Measurements from ENCODE around the gene GPI.
"Not testable (repeated sequence)": the region's sequence is repeated elsewhere in the genome, so short reads cannot be mapped to it uniquely, and the experiment has no call there.

Gene GPI

DNA sequence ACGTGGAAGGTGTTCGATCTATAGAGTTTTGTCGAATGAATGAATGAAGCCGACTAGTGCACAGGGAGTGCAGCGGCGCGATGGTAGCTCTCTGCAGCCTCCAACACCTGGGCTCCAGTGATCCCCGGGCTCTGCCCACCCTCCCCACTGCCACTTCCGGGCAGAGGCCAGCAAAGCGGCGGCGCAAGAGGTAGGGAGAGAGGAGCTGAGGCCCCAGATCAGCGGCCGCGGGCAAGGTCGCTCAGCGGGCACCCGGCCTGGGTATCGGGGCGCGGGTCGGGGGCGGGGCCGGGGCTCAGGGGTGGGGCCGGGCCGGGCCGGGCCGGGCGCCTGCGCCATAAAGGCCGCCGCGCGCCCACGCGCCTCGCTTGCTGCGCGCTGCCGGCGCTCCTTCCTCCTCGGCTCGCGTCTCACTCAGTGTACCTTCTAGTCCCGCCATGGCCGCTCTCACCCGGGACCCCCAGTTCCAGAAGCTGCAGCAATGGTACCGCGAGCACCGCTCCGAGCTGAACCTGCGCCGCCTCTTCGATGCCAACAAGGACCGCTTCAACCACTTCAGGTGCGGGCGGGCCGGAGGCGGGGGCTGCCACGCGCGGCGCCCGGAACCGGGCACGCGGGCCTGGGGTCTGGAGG lies at the start of gene GPI:
TSS of gene GPI (plus strand) at position 367 of the 633 bp plus-strand sequence. CDS start at position 438, 71 bp downstream.
- peak; percentile 67 for DNase-seq (ENCODE audit: low spot score)

DNA sequence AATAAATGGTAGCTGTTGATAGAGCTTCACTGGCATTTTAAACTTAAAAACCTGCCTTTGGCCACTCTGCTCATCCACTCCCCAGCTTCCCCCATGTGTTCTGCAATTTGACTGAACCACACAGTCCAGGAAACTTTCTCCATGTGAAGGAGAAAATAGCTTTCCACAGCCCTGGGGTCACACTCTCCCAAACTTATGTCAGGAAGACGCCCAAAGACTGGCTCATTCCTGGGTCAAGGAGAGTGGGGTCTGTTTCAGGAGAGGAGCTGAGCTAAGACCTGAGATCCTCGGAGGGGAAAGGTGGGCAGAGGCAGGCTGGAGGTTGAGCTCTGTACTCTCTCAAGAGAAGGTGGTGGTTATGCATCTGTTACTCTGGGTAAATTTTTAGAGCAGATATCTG lies 48.7 kb upstream of the GPI start:
- DNase-seq (ENCODE audit: low spot score) = no peak

DNA sequence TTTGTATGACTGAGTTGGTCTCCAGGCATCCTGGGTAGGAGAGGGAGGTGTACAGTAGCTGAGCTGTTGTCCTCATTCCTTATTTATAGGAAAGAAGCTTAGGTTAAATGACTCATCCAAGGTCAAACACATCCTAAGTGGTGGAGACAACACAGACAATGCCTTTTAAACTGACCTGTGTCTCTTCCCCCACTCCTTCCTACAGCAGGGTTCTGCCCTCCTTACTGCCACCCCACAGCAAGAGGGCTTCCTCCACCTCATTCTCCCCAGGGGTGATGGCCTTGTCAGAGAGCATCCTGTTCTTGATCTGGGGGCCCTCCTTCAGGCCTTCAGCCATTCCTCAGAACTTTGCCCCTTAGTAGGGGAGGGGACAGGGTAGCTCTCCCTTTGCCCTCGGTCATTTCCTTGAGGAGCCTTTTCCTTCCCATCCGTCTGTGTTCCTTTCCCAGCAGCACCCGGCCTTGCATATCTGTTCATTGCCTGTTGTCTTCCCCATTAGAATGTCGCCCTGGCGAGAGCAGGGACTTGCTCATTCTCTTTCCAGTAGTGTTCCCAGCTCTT lies 48.2 kb upstream of the GPI start:
- no peak for DNase-seq (ENCODE audit: low spot score)

DNA sequence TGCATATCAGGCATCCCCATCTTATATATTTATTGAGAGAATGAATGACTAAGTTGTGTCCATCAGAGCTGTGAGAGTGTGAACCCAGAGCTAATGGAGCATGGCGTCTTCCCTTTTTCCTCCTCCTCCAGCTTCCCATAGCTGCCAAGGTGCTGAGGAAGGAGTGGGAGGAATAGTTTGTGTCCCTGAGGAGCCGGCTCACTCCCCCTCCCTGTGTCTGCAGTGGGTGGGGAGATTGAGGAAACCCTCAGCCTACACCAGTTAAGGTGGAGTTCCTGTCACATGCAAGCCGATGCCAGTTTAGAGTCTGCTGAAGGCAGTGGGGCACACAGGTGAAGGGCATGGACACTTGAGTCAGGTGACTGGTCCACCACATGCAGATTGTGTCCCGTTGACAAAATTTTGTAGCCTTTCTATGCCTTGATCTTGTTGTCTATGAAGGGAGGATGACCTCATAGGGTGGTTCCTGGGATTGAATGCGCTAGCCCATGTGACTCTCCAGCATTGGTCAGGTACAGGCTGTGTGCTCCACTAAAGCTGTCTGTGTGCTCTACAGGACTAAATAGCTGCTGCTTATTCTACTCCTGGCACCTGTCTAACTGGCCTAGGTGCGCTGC lies 47.6 kb upstream of the GPI start:
- no peak for DNase-seq (ENCODE audit: low spot score)

DNA sequence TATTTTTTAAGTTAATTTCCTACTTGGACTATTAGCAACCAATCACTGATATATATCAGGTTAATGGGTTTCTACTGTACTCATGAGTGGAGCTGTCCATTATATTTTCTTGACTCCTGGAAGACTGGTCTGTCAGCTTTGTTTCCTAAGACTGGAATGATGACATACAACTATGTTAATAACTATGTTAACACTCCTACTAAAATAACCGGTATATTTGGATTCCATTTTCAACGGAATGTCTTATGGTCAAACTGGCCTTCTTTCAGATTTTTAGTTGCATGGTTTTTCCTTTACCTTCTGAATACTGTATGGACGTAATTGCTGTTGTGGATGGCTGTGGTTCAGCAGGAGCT lies 45.8 kb upstream of the GPI start:
- no peak for DNase-seq (ENCODE audit: low spot score)

DNA sequence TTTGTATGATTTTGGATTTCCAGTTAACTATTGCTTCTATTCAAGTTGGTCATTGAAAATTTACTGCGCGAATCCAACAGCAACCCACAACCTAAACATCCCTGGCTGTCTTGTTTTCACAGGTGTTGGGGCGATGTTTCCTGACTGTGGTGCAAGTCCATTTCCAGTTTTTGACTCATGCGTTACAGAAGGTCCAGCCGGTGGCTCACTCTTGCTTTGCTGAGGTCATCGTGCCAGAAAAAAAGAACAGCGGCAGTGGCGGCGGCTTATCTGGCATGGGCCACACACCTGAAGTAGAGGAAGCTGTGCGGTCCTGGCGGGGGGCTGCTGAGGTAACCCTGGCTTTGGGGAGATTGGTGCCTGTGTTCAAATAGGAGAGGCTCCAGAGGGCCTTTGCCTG lies 45.2 kb upstream of the GPI start:
- no peak for DNase-seq (ENCODE audit: low spot score)

DNA sequence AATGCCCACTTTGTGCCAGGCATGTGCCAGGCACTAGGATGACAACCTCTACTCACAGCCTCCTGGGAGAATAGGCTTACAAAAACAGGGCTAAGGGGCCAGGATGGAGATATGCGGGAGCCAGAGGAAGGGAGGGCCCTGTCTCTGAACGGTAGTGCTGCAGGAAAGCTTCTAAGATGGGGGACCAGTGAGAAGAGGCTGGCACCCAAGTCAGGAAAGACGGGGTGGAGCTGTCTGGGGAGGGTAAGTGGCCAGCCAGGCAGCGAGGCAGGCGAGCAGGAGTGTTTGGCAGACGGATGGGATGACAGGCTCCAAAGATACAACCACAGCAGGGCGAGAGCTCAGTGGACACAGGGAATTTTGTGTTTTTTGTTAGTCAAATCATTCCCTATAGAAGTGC lies 44.7 kb upstream of the GPI start:
- DNase-seq (ENCODE audit: low spot score) = no peak

DNA sequence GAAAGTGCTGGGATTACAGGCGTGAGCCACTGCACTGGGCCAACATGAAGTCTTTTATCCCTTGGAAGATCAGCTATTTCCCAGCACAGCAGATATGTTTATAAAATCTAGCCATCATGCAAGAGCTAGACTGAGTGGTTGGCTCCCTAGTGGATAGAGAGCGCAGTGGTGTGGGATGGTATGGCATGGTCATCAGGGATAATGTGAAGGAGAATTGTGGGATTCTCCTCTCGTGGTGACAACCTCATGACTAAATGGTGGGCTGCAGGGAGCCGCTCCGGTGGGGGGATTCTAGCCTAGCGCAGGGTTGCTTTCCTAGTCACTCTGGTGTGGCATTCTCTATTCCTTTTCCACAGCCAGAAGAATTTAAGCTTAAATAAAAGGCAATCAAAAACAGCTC lies 43.3 kb upstream of the GPI start:
- DNase-seq (ENCODE audit: low spot score) = no peak

DNA sequence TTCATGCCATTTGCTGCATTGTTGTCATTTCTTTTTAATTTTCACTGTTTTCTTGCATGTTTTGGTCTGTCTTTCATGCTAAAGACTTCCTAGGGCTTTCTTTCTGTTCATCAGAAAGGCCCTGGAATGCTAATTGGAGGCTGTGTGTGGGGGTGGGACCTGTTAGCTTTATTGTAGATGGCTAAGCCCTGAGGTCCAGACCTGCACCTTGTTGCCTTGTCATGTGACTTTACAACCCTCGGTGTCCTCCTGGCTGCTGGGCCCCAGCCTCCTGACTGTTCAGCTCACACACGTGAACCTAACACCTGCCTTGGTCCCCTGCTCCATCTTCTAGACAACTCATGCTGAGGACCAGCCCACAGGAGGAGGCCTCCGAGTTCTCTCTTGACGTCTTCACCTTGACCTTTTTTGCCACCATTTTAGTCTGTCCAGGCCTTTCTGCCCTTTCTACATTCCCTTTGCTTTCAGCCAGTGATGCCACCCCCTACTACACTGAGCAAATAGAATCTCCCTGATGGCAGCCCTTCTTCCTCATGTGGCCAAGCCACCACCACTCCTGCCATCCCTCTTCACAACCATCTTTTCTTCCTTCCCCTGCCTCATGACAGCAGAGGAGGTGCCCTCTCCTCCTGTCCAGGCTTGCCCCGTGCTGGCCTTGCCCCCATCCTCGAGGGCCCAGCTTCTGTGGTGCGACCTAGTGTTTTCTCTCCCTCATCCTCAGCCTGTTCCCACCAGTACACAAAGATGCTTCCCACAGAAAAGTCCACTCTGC lies 41.4 kb upstream of the GPI start:
- no peak for DNase-seq (ENCODE audit: low spot score)

DNA sequence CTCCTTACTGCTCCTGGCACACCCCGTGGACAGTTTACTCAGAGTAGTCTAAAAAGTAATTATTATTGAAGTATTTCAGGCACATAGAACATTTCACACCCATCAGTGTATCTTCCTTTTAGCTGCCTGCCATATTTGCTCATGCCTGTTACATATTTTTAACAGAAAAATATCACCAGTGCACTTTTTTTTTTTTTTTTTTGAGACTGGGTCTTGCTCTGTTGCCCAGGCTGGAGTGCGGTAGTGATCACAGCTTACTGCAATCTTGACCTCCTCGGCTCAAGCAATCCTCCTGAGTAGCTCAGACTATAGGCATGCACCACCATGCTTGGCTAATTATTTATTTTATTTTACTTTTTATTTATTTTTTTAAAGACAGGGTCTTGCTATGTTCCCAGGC lies 40.7 kb upstream of the GPI start:
- DNase-seq (ENCODE audit: low spot score) = no peak

DNA sequence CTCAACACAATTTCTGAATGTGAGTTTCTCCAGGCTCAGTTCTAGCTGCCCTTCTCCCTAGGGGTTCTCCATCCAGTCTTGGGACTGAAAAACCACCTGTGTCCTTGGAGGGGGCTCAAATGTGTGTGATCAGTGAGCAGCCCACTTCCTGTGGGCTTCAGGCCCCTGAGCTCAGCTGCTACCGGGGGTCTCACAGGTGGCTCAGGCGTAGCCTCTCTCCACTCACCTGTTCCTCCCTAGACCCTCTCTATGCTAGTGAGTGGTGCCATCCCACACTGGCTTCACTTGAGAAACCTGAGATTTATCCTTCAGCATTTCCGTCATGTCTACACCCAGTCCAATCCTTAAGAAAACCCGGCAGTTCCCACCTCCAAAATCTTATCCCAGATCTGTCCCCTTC lies 39.8 kb upstream of the GPI start:
- no peak for DNase-seq (ENCODE audit: low spot score)

DNA sequence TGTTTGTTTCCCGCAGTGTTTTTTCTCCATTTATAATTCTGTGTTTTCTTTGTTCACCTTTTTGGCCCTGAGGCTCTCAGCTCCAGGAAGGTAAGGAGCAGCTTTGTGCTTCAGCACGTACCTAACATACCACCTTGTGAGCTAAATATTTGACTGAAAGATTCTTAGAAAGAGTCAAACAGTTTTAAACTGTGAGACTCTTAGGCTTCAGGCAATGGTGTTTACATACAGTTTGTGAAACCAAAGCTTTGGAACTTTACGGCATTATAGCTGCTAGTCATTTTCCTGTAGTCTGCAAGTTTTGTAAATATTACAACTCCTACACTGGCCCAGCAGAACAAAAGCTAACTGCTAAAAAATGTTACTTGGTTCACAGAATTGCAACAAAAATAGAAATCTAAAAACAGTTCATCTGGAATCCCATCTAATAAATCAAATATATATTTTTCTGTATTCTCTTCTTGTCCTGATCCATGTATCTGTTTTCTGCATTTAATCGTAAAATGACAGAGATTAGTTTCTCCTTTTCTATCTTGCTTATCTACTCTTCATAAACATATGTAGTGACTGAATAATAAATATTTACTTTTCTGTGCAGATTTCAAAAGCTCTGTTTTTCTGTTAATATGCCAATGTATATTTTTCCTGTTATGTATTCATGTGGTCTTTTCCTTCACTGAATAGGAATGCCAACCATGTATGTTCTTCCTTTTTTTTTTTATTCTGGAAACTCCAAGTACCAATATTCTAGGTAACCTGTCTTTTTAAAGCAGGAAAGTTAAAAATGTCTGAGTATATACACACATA lies 38.8 kb upstream of the GPI start:
- no peak for DNase-seq (ENCODE audit: low spot score)

DNA sequence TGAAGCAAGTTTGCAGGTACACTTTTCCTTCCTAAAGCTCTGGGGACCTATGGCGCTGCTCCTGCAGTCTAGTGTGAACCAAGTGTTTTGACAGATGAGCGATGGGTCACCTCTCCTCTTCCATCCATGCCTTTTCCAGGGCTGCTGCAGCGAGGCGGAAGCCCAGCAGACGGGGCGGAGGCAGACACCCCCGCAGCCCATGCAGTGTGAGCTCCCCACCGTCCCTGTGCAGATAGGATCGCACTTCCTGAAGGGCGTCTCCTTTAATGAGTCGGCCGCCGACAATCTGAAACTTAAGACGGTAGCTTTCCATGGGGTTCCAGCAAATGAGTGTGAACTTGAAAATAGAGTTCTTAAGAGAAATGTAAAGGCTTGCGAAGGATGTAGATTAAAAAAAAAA lies 37.1 kb upstream of the GPI start:
- no peak for DNase-seq (ENCODE audit: low spot score)

DNA sequence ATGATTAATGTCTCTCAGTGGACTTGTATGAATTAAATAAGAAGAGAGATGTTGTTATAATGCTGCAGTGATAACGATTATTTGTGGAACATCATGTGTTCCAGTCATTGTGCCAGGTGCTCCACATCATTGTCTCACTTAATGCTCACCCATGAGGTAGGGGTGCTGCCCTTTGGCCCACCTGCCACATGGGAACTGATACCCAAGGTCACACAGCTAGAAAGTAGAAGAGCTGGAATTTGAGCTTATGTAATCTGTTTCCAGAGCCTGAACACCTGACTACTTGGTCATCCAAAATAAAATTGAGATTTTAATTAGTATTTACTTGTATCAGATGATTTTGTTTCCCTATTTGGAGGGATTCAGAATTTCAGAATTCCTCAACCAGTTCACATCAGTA lies 36.0 kb upstream of the GPI start:
- no peak for DNase-seq (ENCODE audit: low spot score)

DNA sequence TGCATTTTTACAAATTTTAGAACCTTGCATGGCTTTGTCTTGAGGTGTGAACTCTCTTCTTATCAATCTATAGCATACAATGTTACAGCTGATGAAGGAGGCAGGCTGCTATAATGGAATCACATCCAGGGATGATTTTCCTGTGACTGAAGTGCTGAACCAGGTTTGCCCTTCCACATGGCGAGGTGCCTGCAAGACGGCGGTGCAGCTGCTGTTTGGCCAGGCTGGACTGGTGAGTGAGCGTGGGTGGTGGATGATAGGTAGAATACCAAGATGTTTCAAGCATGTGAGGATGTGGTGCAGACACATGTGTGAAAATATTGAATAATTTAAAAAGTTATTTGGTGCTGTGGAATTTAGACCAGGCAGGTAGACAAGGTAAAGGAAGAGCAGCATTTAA lies 34.9 kb upstream of the GPI start:
- DNase-seq (ENCODE audit: low spot score) = no peak

DNA sequence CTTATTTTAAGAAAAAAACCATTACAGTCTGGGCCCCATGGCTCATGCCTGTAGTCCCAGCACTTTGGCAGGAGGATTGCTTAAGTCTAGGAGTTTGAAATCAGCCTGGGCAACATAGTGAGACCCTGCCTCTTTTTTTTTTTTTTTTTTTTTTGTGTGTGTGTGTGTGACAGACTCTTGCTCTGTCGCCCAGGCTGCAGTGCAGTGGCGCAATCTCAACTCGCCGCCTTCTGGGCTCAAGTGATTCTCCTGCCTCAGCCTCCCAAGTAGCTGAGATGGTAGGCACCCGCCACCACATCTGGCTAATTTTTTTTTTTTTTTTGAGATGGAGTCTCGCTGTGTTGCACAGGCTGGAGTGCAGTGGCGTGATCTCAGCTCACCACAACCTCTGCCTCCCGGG lies 34.4 kb upstream of the GPI start:
- not testable (repeated sequence) for DNase-seq (ENCODE audit: low spot score)

DNA sequence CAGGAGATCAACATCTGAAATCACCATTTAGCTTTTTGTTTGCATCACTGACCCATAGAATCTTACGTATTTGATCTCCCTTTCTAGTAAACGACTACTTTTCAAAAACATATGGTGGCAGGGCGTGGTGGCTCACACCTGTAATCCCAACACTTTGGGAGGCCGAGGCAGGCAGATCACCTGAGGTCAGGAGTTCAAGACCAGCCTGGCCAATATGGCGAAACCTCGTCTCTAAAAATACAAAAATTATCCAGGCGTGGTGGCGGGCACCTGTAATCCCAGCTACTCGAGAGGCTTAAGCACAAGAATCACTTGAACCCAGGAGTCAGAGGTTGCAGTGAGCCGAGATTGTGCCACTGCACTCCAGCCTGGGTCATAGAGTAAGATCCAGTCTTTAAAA lies 33.4 kb upstream of the GPI start:
- DNase-seq (ENCODE audit: low spot score) = not testable (repeated sequence)

DNA sequence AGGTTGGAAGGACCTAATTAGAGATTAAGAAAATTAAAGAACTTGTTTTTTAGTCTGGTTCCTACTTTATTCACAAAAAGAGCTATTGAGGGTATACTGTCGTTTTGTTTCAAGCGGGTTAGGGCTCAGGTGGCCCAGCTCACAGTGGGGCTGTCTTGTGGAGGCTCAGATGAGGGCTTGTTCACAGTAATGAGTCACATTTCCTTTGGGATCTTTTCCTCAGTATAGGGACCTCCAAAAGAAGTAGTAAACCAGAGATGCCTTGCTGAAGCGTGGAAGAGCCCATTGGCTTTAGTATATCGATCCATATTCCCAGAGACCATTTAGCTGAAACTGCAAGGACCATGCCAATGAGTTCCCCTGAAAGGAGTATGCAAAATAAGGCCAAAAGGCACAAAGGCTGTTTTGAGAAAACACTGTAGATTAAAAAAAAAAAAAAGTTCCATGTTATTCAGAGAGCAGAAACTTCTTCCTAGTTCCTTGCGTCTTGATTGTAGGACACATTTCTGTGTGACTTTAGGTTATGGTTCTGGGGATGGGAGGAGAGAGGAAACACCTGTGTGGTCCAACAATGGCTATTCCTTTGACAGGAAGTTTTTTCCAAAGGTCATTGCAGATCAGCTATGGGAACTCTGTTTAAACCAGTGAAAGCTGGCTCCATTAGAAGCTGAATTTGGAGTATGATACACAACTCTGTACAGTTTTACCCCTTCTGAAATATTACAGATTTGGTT lies 32.8 kb upstream of the GPI start:
- no peak for DNase-seq (ENCODE audit: low spot score)

DNA sequence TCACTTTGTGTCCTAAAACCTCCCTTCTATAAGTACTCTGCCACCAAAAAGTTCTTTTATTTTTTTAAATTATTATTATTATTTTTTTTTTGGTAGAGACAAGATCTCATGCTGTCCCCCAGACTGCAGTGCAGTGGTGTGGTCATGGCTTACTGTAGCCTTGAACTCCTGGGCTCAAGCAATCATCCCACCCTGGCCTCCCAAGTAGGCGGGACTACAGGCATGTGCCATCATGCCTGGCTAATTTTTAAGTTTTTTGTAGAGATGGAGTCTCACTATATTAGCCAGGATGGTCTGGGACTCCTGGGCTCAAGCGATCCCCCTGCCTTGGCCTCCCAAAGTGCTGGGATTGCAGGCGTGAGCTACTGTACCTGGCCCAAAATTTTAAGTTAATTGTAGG lies 29.1 kb upstream of the GPI start:
- no peak for DNase-seq (ENCODE audit: low spot score)

DNA sequence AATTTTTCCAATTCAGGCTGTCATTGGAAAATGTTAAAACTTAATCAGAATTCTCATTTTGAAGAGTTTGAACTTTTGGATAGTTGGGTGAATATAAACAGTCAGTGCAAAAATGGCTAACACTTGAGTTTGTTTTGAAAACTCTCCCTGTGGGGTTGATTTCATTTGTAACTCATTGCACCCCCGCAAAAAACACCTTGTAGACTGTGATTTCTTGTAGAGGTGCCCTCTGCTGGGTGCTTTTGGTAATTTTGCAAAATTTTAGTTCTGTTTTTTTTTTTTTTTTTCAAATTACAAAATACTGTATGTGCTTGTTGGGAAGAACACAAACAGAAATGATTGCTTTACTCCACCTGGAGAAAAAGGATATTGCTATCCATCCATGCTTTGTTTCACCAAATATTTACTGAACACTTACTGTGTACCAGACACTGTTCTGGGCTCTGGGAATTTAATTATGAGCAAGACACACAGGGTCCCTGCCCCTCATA lies 28.2 kb upstream of the GPI start:
- DNase-seq (ENCODE audit: low spot score) = peak; percentile 18

DNA sequence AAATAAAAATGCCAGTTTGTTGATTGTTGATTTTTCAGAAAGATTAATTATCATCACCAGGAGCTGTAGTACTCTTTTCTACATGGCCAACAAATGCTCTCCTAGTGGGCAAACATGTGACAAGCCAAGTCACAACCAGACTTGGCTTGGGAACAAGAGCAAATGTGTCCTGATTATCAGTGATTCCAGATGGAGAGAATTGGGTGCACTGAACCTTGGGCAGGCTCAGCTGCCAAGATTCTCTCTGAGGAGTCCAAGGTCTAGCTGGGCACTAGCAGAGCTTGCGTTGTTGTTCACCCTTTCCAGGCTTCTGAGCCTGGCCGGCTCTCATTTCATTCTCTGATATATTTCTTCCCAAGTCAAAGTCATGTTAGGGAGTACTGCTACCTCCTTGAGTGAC lies 27.3 kb upstream of the GPI start:
- DNase-seq (ENCODE audit: low spot score) = no peak
